22Rv1 (cell line): Measurements from ENCODE around the gene APH1B.

ENCODE experiments used
- H3K27ac ChIP-seq: fragments of 450-650 bp; 2 replicates; pipeline ENCODE4 v1.5.1; 2017
- CTCF ChIP-seq: fragments of 450-650 bp; IDR thresholded peaks from 2 replicates; pipeline ENCODE4 v1.5.1; 2017; ENCODE audit warnings: mild to moderate bottlenecking
- ZFX ChIP-seq: fragments of 450-650 bp; IDR thresholded peaks from 2 replicates; pipeline ENCODE4 v1.6.1; 2017; ENCODE audit warnings: antibody characterized with exemption, borderline replicate concordance

The APH1B gene

GRCh38 chr15:63331456-63331855, 54.1 kb downstream of the APH1B start:
- H3K27ac ChIP-seq = no peak overlapping the region
- TF ChIP-seq ZFX (no peak), CTCF (no peak)

- H3K27ac ChIP-seq = no peak overlapping the region
Observed at GRCh38 chr15:63332367-63333124, 55.1 kb downstream of the APH1B start.

GRCh38 chr15:63334821-63335220, 57.4 kb downstream of the APH1B start:
- TF ChIP-seq ZFX (no peak), CTCF (no peak)
- H3K27ac ChIP-seq = no peak overlapping the region

More at GRCh38 chr15:63332367-63333124, 55.1 kb downstream of the APH1B start:
- TF ChIP-seq CTCF = no peak
- no peak for TF ChIP-seq ZFX

- TF ChIP-seq CTCF = no peak
- TF ChIP-seq ZFX = no peak
- H3K27ac ChIP-seq = no peak overlapping the region
Observed at GRCh38 chr15:63335543-63336240, 58.3 kb downstream of the APH1B start.

GRCh38 chr15:63337046-63337445, 59.6 kb downstream of the APH1B start:
- no peak overlapping the region for H3K27ac ChIP-seq
- TF ChIP-seq ZFX = no peak
- TF ChIP-seq CTCF = no peak

GRCh38 chr15:63338170-63338569, 60.8 kb downstream of the APH1B start:
- TF ChIP-seq CTCF = no peak
- no peak for TF ChIP-seq ZFX
- H3K27ac ChIP-seq = no peak overlapping the region

- no peak for TF ChIP-seq CTCF
- TF ChIP-seq ZFX = no peak
- H3K27ac ChIP-seq = no peak overlapping the region
Observed at GRCh38 chr15:63339006-63339766, 61.8 kb downstream of the APH1B start.
